Natural killer cell (primary cell): ENCODE data around the gene MISP. TPM values are rescaled to one million over a fixed set of nuclear protein-coding genes. Genes with fewer than 3 reads are reported as not detected.

Experiments
- ATAC-seq, 3 donors: fragments of 150-1000 bp in 2 of 3; fragments of 200-7000 bp in 1 of 3; cut with Tn5 transposase; 1 replicate in 1 of 3; 2 replicates in 2 of 3; pipeline ENCODE4 v1.10.0; 2021; ENCODE audit warnings: mild to moderate bottlenecking in 2 of 3, moderate library complexity in 2 of 3
- DNase-seq, 2 donors: peaks; one replicate each; pipeline versions ENCODE4 v3.0.0 to v3.0.0-alpha.2; 2013 to 2021; ENCODE audit warnings: mixed read lengths in 1 of 2
- H3K27ac ChIP-seq: one replicate; pipeline ENCODE4 v1.5.1; 2013; ENCODE audit warnings: mild to moderate bottlenecking, low read length
- H3K27me3 ChIP-seq: one replicate; pipeline ENCODE4 v1.6.1; 2013; ENCODE audit warnings: low read length; ENCODE audit not compliant: control insufficient read depth, insufficient read depth
- H3K36me3 ChIP-seq: one replicate; pipeline ENCODE4 v1.6.1; 2013; ENCODE audit warnings: low read length; ENCODE audit not compliant: control insufficient read depth, insufficient read depth
- H3K4me1 ChIP-seq: one replicate; pipeline ENCODE4 v1.6.1; 2013; ENCODE audit warnings: low read length; ENCODE audit not compliant: control insufficient read depth, insufficient read depth
- H3K4me3 ChIP-seq: one replicate; pipeline ENCODE4 v1.5.1; 2013; ENCODE audit warnings: low read length
- H3K9me3 ChIP-seq: one replicate; pipeline ENCODE4 v1.6.1; 2013; ENCODE audit warnings: low read length; ENCODE audit not compliant: control insufficient read depth, insufficient read depth
- H3K27ac Mint-ChIP-seq, 2 donors: one replicate each; pipeline ENCODE4 v1.8.0; 2022; ENCODE audit warnings: mild to moderate bottlenecking in 2 of 2, mixed read lengths in 2 of 2, moderate library complexity in 1 of 2
- H3K27me3 Mint-ChIP-seq, 2 donors: one replicate each; pipeline ENCODE4 v1.8.0; 2022; ENCODE audit warnings: low read depth in 2 of 2, mixed read lengths in 2 of 2
- H3K36me3 Mint-ChIP-seq: one replicate; pipeline ENCODE4 v1.8.0; 2022; ENCODE audit warnings: mixed read lengths
- H3K4me1 Mint-ChIP-seq, 2 donors: one replicate each; pipeline ENCODE4 v1.8.0; 2022; ENCODE audit warnings: mixed read lengths in 2 of 2
- H3K4me3 Mint-ChIP-seq: one replicate; pipeline ENCODE4 v1.8.0; 2022; ENCODE audit warnings: mild to moderate bottlenecking, moderate library complexity, mixed read lengths
- H3K9me3 Mint-ChIP-seq, 2 donors: one replicate each; pipeline ENCODE4 v1.8.0; 2022; ENCODE audit warnings: mixed read lengths in 2 of 2
- CTCF ChIP-seq: fragments of 200-600 bp; IDR thresholded peaks from one replicate; pipeline ENCODE4 v1.8.0; 2022; ENCODE audit warnings: antibody characterized with exemption
- WGBS: methylation state at CpG from one replicate; pipeline ENCODE4 v1.1.7; 2013; ENCODE audit warnings: missing lambda C conversion rate; ENCODE audit not compliant: insufficient coverage; 5-methylcytosine and 5-hydroxymethylcytosine counted together
- intact Hi-C: fragments of 100-400 bp; cut with micrococcal nuclease; formaldehyde crosslinking; loops from one replicate; pipeline ENCODE4 v1.14.2; 2022
- total RNA-seq, 4 donors: library from RNA; stranded (reverse); fragments of 120-200 nt in 1 of 4; gene quantifications; one replicate each; pipeline versions ENCODE4 v1.2.3 to v1.2.4, GENCODE V29; 2013 to 2022

Gene MISP
- total RNA-seq, 3 donors from 2014 or later (not counting 1 experiment from before 2014, with no cell fraction given), result not detected

GRCh38 chr19:776549-776948, 25.6 kb downstream of the MISP start:
- Mint-ChIP-seq H3K9me3 (no peaks in the 10 kb centered on the region), H3K4me3 (no peak overlapping the region), H3K4me1 (no peaks in the 10 kb centered on the region), H3K27ac (no peak overlapping the region), H3K27me3 (peaks cover 0 to 2% of the 10 kb centered on the region in 2 donors), H3K36me3 (no peaks in the 10 kb centered on the region)
- no peak for DNase-seq
- intact Hi-C loops, result loop anchor here (10.0 kb wide), 1 partner anchor 208 kb away; the partner anchor contains the start of gene WDR18
- Histone ChIP-seq H3K9me3 (no peaks in the 10 kb centered on the region), H3K27ac (no peak overlapping the region), H3K4me3 (no peak overlapping the region), H3K4me1 (no peaks in the 10 kb centered on the region), H3K36me3 (no peaks in the 10 kb centered on the region), H3K27me3 (peaks cover 2% of the 10 kb centered on the region)
- 91% methylated on average over 18 of the region's 18 CpGs for WGBS
- no peak for TF ChIP-seq CTCF
- ATAC-seq, result no peak

GRCh38 chr19:778910-779653, 28.2 kb downstream of the MISP start:
- H3K4me1 Mint-ChIP-seq, result no peaks in the 10 kb centered on the region
- ATAC-seq (no peak), DNase-seq (no peak)
- H3K9me3 ChIP-seq, result no peaks in the 10 kb centered on the region
- TF ChIP-seq CTCF, result no peak
- H3K36me3 Mint-ChIP-seq, result no peaks in the 10 kb centered on the region
- no peaks in the 10 kb centered on the region for H3K36me3 ChIP-seq
- H3K4me1 ChIP-seq, result no peaks in the 10 kb centered on the region
- H3K27me3 Mint-ChIP-seq, result no peaks in the 10 kb centered on the region
- no peak overlapping the region for H3K27ac ChIP-seq
- H3K9me3 Mint-ChIP-seq, result no peaks in the 10 kb centered on the region
- H3K4me3 Mint-ChIP-seq, result no peak overlapping the region
- H3K27ac Mint-ChIP-seq, result no peak overlapping the region
- 83% methylated on average over 36 of the region's 36 CpGs for WGBS
- no peaks in the 10 kb centered on the region for H3K27me3 ChIP-seq
- H3K4me3 ChIP-seq, result no peak overlapping the region
- intact Hi-C loops, result loop anchor here (10.0 kb wide), 1 partner anchor 206 kb away; the partner anchor contains the start of gene WDR18

GRCh38 chr19:780935-781334, 30.0 kb downstream of the MISP start:
- Histone ChIP-seq H3K36me3 (no peaks in the 10 kb centered on the region), H3K4me1 (no peaks in the 10 kb centered on the region), H3K4me3 (no peak overlapping the region), H3K27me3 (no peaks in the 10 kb centered on the region), H3K9me3 (no peaks in the 10 kb centered on the region), H3K27ac (no peak overlapping the region)
- ATAC-seq (no peak), DNase-seq (no peak)
- no peaks in the 10 kb centered on the region for H3K9me3 Mint-ChIP-seq
- H3K4me1 Mint-ChIP-seq, result no peaks in the 10 kb centered on the region
- WGBS, result 92% methylated on average over 15 of the region's 15 CpGs
- no peak overlapping the region for H3K4me3 Mint-ChIP-seq
- H3K27me3 Mint-ChIP-seq, result no peaks in the 10 kb centered on the region
- H3K27ac Mint-ChIP-seq, result no peak overlapping the region
- no peaks in the 10 kb centered on the region for H3K36me3 Mint-ChIP-seq
- intact Hi-C loops, result no loop called here
- no peak for TF ChIP-seq CTCF

- H3K9me3 Mint-ChIP-seq, result no peaks in the 10 kb centered on the region
- no peak overlapping the region for H3K27ac ChIP-seq
- no peak overlapping the region for H3K4me3 ChIP-seq
- H3K27me3 Mint-ChIP-seq, result no peaks in the 10 kb centered on the region
- ATAC-seq (no peak), DNase-seq (no peak)
- no peaks in the 10 kb centered on the region for H3K9me3 ChIP-seq
- H3K27me3 ChIP-seq, result no peaks in the 10 kb centered on the region
- H3K4me1 Mint-ChIP-seq, result no peaks in the 10 kb centered on the region
- 93% methylated on average over 19 of the region's 19 CpGs for WGBS
- intact Hi-C loops, result no loop called here
- no peaks in the 10 kb centered on the region for H3K36me3 Mint-ChIP-seq
- no peak overlapping the region for H3K4me3 Mint-ChIP-seq
- H3K27ac Mint-ChIP-seq, result no peak overlapping the region
- no peaks in the 10 kb centered on the region for H3K36me3 ChIP-seq
- no peak for TF ChIP-seq CTCF
- no peaks in the 10 kb centered on the region for H3K4me1 ChIP-seq
Observed at GRCh38 chr19:781800-782184, 30.9 kb downstream of the MISP start.
